GM12872 (cell line): ENCODE results near the gene UBAC1.
A peak's percentile ranks its signal among the peaks of the same experiment; 100 is the strongest.

Experiments used
- CTCF ChIP-seq: IDR thresholded peaks from 3 replicates; pipeline ENCODE4 v1.5.1; 2011; ENCODE audit warnings: low read depth, mild to moderate bottlenecking, low read length, moderate library complexity; ENCODE audit not compliant: insufficient read depth

UBAC1 gene

GRCh38 chr9:135890190-135891026 lies 70.8 kb downstream of the UBAC1 start:
- no peak for TF ChIP-seq CTCF

- no peak for TF ChIP-seq CTCF
Measured at GRCh38 chr9:135889564-135890189, 71.5 kb downstream of the UBAC1 start.

GRCh38 chr9:135888766-135889394 lies 72.3 kb downstream of the UBAC1 start:
- TF ChIP-seq CTCF, result no peak

- no peak for TF ChIP-seq CTCF
Measured at GRCh38 chr9:135888126-135888765, 72.9 kb downstream of the UBAC1 start.

GRCh38 chr9:135887585-135888050 lies 73.6 kb downstream of the UBAC1 start:
- TF ChIP-seq CTCF, result 0 out of 3 replicates have a peak, but pooled peaks have one; percentile 9

GRCh38 chr9:135887021-135887507 lies 74.1 kb downstream of the UBAC1 start:
- no peak for TF ChIP-seq CTCF
